SU-DHL-6 (cell line): ENCODE measurements around the gene ELAVL3.

ENCODE experiments used
- H2AFZ ChIP-seq: fragments of 200-600 bp; sonication (generic); 2 replicates; pipeline ENCODE4 v1.6.1; 2014; ENCODE audit warnings: low read depth, mild to moderate bottlenecking, moderate library complexity, mixed read lengths, antibody characterized with exemption, low read length; ENCODE audit not compliant: severe bottlenecking
- H3F3A ChIP-seq: fragments of 200-600 bp; shearing (Covaris generic); 2 replicates; pipeline ENCODE4 v1.6.0; 2016; ENCODE audit warnings: antibody characterized with exemption, mild to moderate bottlenecking; ENCODE audit not compliant: insufficient read depth
- H3K27ac ChIP-seq: fragments of 200-600 bp; sonication (generic); 2 replicates; pipeline ENCODE4 v1.5.1; 2016; ENCODE audit warnings: low read depth, mild to moderate bottlenecking, low read length, moderate library complexity, mixed read lengths
- H3K27me3 ChIP-seq: fragments of 200-600 bp; sonication (generic), shearing (Covaris generic); 2 replicates; pipeline ENCODE4 v1.6.0; 2014; ENCODE audit warnings: mild to moderate bottlenecking, low read length
- H3K36me3 ChIP-seq: fragments of 200-600 bp; sonication (generic); 2 replicates; pipeline ENCODE4 v1.6.1; 2014; ENCODE audit warnings: mild to moderate bottlenecking, low read length, mixed read lengths
- H3K4me2 ChIP-seq: fragments of 300-600, 200-600 bp; shearing (Covaris generic), sonication (generic); 2 replicates; pipeline ENCODE4 v1.6.0; 2014; ENCODE audit warnings: low read length, low read depth, mild to moderate bottlenecking; ENCODE audit not compliant: poor library complexity, severe bottlenecking
- H3K4me3 ChIP-seq: fragments of 200-600 bp; sonication (generic); 2 replicates; pipeline ENCODE4 v1.5.1; 2014; ENCODE audit warnings: antibody characterized with exemption, low read length, mild to moderate bottlenecking, mixed read lengths; ENCODE audit not compliant: insufficient read depth, poor library complexity, severe bottlenecking
- H3K79me2 ChIP-seq: fragments of 200-600 bp; sonication (generic); 2 replicates; pipeline ENCODE4 v1.6.1; 2014; ENCODE audit warnings: mild to moderate bottlenecking, low read length, moderate library complexity; ENCODE audit not compliant: insufficient read depth
- H3K9ac ChIP-seq: fragments of 200-600 bp; sonication (generic); 2 replicates; pipeline ENCODE4 v1.7.0; 2014; ENCODE audit warnings: mild to moderate bottlenecking, low read length
- H3K9me2 ChIP-seq: fragments of 200-600 bp; sonication (generic); replicated peaks from 2 replicates; pipeline ENCODE4 v1.6.1; 2014; ENCODE audit warnings: low read length; ENCODE audit not compliant: insufficient read depth
- H3K9me3 ChIP-seq: fragments of 200-600 bp; sonication (generic); 2 replicates; pipeline ENCODE4 v1.6.1; 2014; ENCODE audit warnings: low read length, mixed read lengths; ENCODE audit not compliant: insufficient read depth
- H4K20me1 ChIP-seq: fragments of 200-600 bp; sonication (generic); 2 replicates; pipeline ENCODE4 v1.6.1; 2014; ENCODE audit warnings: low read depth, mild to moderate bottlenecking, antibody characterized with exemption, low read length, moderate library complexity, mixed read lengths
- EZH2phosphoT487 ChIP-seq: fragments of 200-600 bp; sonication (generic), shearing (Covaris generic); conservative IDR thresholded peaks from 2 replicates; pipeline ENCODE4 v1.6.1; 2018; ENCODE audit warnings: mild to moderate bottlenecking, antibody characterized with exemption, low read length, moderate library complexity, mixed read lengths
- TF ChIP-seq, protein P1 (sequence below): fragments of 200-600 bp; sonication (generic); IDR thresholded peaks from one replicate; pipeline ENCODE4 v1.5.1; 2017; ENCODE audit warnings: antibody characterized with exemption, mild to moderate bottlenecking, low read length, moderate library complexity; ENCODE audit not compliant: insufficient read depth, poor library complexity, severe bottlenecking

ELAVL3 gene

DNA sequence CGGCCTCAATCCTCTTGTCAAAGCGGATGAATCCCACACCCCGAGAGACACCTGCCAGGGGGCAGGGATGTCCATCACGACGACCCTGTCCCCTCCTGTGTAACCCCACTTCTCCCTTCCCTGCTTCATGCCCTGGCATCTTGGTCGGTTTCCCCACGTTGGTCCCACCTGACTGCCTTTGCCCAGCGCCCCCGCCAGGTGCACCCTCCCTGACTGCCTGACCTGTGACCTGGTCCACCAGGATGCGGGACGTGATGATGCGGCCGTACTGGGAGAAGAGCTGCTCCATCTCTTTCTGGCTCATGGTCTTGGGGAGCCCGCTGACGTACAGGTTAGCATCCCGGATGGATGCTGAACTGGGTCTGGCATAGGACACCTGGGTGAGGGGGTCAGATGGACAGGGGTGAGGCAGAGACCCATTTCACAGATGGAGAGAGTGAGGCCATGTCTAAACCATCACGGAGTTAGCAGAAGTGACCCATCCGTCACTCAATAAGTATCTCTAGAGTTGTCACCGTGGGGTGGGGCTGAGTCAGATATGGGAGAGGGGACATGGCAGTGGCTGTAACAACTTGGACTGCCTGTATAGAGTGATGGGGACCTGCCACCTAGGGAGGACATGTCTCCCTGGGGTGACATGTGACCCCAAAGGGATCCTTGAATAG, 22.5 kb downstream of the ELAVL3 start:
- Histone ChIP-seq H3K9ac (no peak overlapping the region), H4K20me1 (no peaks in the 10 kb centered on the region), H3K27me3 (no peaks in the 10 kb centered on the region), H3F3A (no peaks in the 10 kb centered on the region), H3K79me2 (no peaks in the 10 kb centered on the region), H3K4me2 (no peak overlapping the region), H3K36me3 (no peaks in the 10 kb centered on the region), H3K9me2 (no peaks in the 10 kb centered on the region), H3K27ac (no peak overlapping the region), H2AFZ (no peak overlapping the region), H3K4me3 (no peak overlapping the region), H3K9me3 (no peaks in the 10 kb centered on the region)
- TF ChIP-seq, protein P1, sequence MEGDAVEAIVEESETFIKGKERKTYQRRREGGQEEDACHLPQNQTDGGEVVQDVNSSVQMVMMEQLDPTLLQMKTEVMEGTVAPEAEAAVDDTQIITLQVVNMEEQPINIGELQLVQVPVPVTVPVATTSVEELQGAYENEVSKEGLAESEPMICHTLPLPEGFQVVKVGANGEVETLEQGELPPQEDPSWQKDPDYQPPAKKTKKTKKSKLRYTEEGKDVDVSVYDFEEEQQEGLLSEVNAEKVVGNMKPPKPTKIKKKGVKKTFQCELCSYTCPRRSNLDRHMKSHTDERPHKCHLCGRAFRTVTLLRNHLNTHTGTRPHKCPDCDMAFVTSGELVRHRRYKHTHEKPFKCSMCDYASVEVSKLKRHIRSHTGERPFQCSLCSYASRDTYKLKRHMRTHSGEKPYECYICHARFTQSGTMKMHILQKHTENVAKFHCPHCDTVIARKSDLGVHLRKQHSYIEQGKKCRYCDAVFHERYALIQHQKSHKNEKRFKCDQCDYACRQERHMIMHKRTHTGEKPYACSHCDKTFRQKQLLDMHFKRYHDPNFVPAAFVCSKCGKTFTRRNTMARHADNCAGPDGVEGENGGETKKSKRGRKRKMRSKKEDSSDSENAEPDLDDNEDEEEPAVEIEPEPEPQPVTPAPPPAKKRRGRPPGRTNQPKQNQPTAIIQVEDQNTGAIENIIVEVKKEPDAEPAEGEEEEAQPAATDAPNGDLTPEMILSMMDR, result no peak
- TF ChIP-seq EZH2phosphoT487, result no peak

GRCh38 chr19:11457831-11458230, 23.0 kb downstream of the ELAVL3 start:
- Histone ChIP-seq H3K4me2 (no peak overlapping the region), H3F3A (no peaks in the 10 kb centered on the region), H3K27ac (no peak overlapping the region), H3K4me3 (no peak overlapping the region), H3K79me2 (no peaks in the 10 kb centered on the region), H3K9me3 (no peaks in the 10 kb centered on the region), H2AFZ (no peak overlapping the region), H3K9ac (no peak overlapping the region), H3K27me3 (no peaks in the 10 kb centered on the region), H4K20me1 (no peaks in the 10 kb centered on the region), H3K9me2 (no peaks in the 10 kb centered on the region), H3K36me3 (no peaks in the 10 kb centered on the region)
- TF ChIP-seq EZH2phosphoT487, result no peak
- TF ChIP-seq, protein P1, result no peak

GRCh38 chr19:11457115-11457514, 23.7 kb downstream of the ELAVL3 start:
- no peaks in the 10 kb centered on the region for H3K79me2 ChIP-seq
- 0 out of 2 replicates have a peak, but pooled peaks cover 4% of the 10 kb centered on the region for H3F3A ChIP-seq
- H3K4me2 ChIP-seq, result no peak overlapping the region
- no peaks in the 10 kb centered on the region for H3K9me2 ChIP-seq
- no peak overlapping the region for H3K9ac ChIP-seq
- no peaks in the 10 kb centered on the region for H3K27me3 ChIP-seq
- H2AFZ ChIP-seq, result no peak overlapping the region
- no peaks in the 10 kb centered on the region for H3K9me3 ChIP-seq
- H3K27ac ChIP-seq, result no peak overlapping the region
- no peaks in the 10 kb centered on the region for H3K36me3 ChIP-seq
- no peak overlapping the region for H3K4me3 ChIP-seq
- H4K20me1 ChIP-seq, result no peaks in the 10 kb centered on the region
- TF ChIP-seq EZH2phosphoT487, result no peak
- TF ChIP-seq, protein P1, result no peak
